Activated CD4-positive, alpha-beta T cell treated with anti-CD3 and anti-CD28 coated beads for 48 hours (primary cell): Measurements from ENCODE around the gene FBH1.
A peak's percentile ranks its signal among the peaks of the same experiment; 100 is the strongest.
"Not testable (repeated sequence)": the region's sequence is repeated elsewhere in the genome, so short reads cannot be mapped to it uniquely, and the experiment has no call there.

ENCODE experiments used
- DNase-seq: peaks from one replicate; pipeline ENCODE4 v3.0.0-alpha.2; 2020

The FBH1 gene

GRCh38 chr10:5889624-5890451 is at the start of gene FBH1, which contains the start of gene ANKRD16:
Gene FBH1 (plus strand): TSS chr10:5890243. CDS start chr10:5890346, 103 bp downstream.
Gene ANKRD16 (minus strand): TSS chr10:5889893. CDS start chr10:5889354, 539 bp downstream.
- peak; percentile 98 for DNase-seq

GRCh38 chr10:5840314-5841307 is 49.4 kb upstream of the FBH1 start:
- DNase-seq = no peak

GRCh38 chr10:5841965-5842364 is 48.1 kb upstream of the FBH1 start:
- no peak for DNase-seq

GRCh38 chr10:5843686-5844344 is 46.2 kb upstream of the FBH1 start:
- no peak for DNase-seq

- DNase-seq = no peak
Observed at GRCh38 chr10:5844345-5845055, 45.5 kb upstream of the FBH1 start.

GRCh38 chr10:5846667-5847066 is 43.4 kb upstream of the FBH1 start:
- DNase-seq = not testable (repeated sequence)

- no peak for DNase-seq
Observed at GRCh38 chr10:5854131-5854475, 35.9 kb upstream of the FBH1 start.

- no peak for DNase-seq
Observed at GRCh38 chr10:5855979-5856700, 33.9 kb upstream of the FBH1 start.

GRCh38 chr10:5856701-5857004 is 33.4 kb upstream of the FBH1 start:
- DNase-seq = no peak

- no peak for DNase-seq
Observed at GRCh38 chr10:5858811-5859210, 31.2 kb upstream of the FBH1 start.

- no peak for DNase-seq
Observed at GRCh38 chr10:5860066-5860465, 30.0 kb upstream of the FBH1 start.

- DNase-seq = no peak
Observed at GRCh38 chr10:5862360-5862961, 27.6 kb upstream of the FBH1 start.

- not testable (repeated sequence) for DNase-seq
Observed at GRCh38 chr10:5862981-5863685, 26.9 kb upstream of the FBH1 start.

GRCh38 chr10:5866451-5867081 is 23.5 kb upstream of the FBH1 start:
- not testable (repeated sequence) for DNase-seq

- not testable (repeated sequence) for DNase-seq
Observed at GRCh38 chr10:5867091-5867615, 22.9 kb upstream of the FBH1 start.

- DNase-seq = not testable (repeated sequence)
Observed at GRCh38 chr10:5868383-5868782, 21.7 kb upstream of the FBH1 start.

- DNase-seq = no peak
Observed at GRCh38 chr10:5869156-5869555, 20.9 kb upstream of the FBH1 start.

- DNase-seq = no peak
Observed at GRCh38 chr10:5871596-5871995, 18.4 kb upstream of the FBH1 start.

GRCh38 chr10:5873515-5873995 is 16.5 kb upstream of the FBH1 start:
- DNase-seq = peak; percentile 78
